HEK293 (cell line): Measurements from ENCODE around the gene CHRM4.

Source experiments
- CTCF ChIA-PET: fragments of 350-600 bp; formaldehyde crosslinking; extraction: SDS; loops from one replicate; lab custom pipeline; 2021; ENCODE audit warnings: antibody characterized with exemption; lab: Yijun Ruan, JAX
- POLR2A ChIA-PET: fragments of 300-600 bp; formaldehyde crosslinking; extraction: SDS; loops from one replicate; lab custom pipeline; 2020; ENCODE audit warnings: antibody characterized with exemption, inconsistent platforms; lab: Yijun Ruan, JAX
- H3K27ac ChIP-seq: fragments of 200-500 bp; sonication (Bioruptor generic); 2 replicates; pipeline ENCODE4 v1.5.1; 2014; ENCODE audit warnings: low read depth, low read length, control low read depth, inconsistent platforms; ENCODE audit errors: extremely low read depth
- H3K36me3 ChIP-seq, 2 experiments: fragments of 200-500 bp in 1 of 2; sonication (Bioruptor generic) in 1 of 2; 1 replicate in 1 of 2; 2 replicates in 1 of 2; pipeline ENCODE4 v1.5.1; 2014 to 2017; ENCODE audit warnings: inconsistent platforms in 2 of 2, low read length in 2 of 2; ENCODE audit not compliant: control insufficient read depth in 2 of 2, insufficient read depth in 1 of 2
- H3K4me1 ChIP-seq: fragments of 200-500 bp; sonication (Bioruptor generic); 2 replicates; pipeline ENCODE4 v1.5.1; 2014; ENCODE audit warnings: mild to moderate bottlenecking, low read length, inconsistent platforms; ENCODE audit not compliant: control insufficient read depth, insufficient read depth
- H3K4me3 ChIP-seq: 2 replicates; pipeline ENCODE4 v1.5.1; 2011; ENCODE audit warnings: low read depth, mild to moderate bottlenecking, control low read depth, low read length, moderate library complexity
- H3K9me3 ChIP-seq: fragments of 200-500 bp; sonication (Bioruptor generic); 2 replicates; pipeline ENCODE4 v1.5.1; 2014; ENCODE audit warnings: low read depth, low read length, inconsistent platforms; ENCODE audit not compliant: control insufficient read depth, insufficient read depth
- BCL11A ChIP-seq: fragments of 450-650 bp; formaldehyde crosslinking; IDR thresholded peaks from 2 replicates; pipeline ENCODE4 v1.5.1; 2016; ENCODE audit warnings: low read depth, missing biosample characterization, missing genetic modification characterization
- FEZF1 ChIP-seq: fragments of 450-650 bp; formaldehyde crosslinking; IDR thresholded peaks from 2 replicates; pipeline ENCODE4 v1.5.1; 2016; ENCODE audit warnings: missing biosample characterization, missing genetic modification characterization
- GLIS1 ChIP-seq: fragments of 450-650 bp; formaldehyde crosslinking; IDR thresholded peaks from 2 replicates; pipeline ENCODE4 v1.5.1; 2016; ENCODE audit warnings: missing biosample characterization, missing genetic modification characterization
- KLF17 ChIP-seq: fragments of 450-650 bp; formaldehyde crosslinking; IDR thresholded peaks from 2 replicates; pipeline ENCODE4 v1.5.1; 2016; ENCODE audit warnings: missing biosample characterization, missing genetic modification characterization
- KLF8 ChIP-seq: fragments of 450-650 bp; formaldehyde crosslinking; IDR thresholded peaks from 2 replicates; pipeline ENCODE4 v1.5.1; 2016; ENCODE audit warnings: missing biosample characterization, missing genetic modification characterization
- OSR2 ChIP-seq: fragments of 450-650 bp; formaldehyde crosslinking; IDR thresholded peaks from 2 replicates; pipeline ENCODE4 v1.5.1; 2016; ENCODE audit warnings: missing biosample characterization, missing genetic modification characterization
- PATZ1 ChIP-seq: fragments of 450-650 bp; formaldehyde crosslinking; IDR thresholded peaks from 2 replicates; pipeline ENCODE4 v1.5.1; 2016; ENCODE audit warnings: missing biosample characterization, missing genetic modification characterization
- PRDM10 ChIP-seq: fragments of 450-650 bp; formaldehyde crosslinking; IDR thresholded peaks from 2 replicates; pipeline ENCODE4 v1.5.1; 2016; ENCODE audit warnings: missing biosample characterization, missing genetic modification characterization
- WT1 ChIP-seq: fragments of 450-650 bp; formaldehyde crosslinking; IDR thresholded peaks from 2 replicates; pipeline ENCODE4 v1.5.1; 2016; ENCODE audit warnings: missing biosample characterization, missing genetic modification characterization
- ZBTB21 ChIP-seq: fragments of 450-650 bp; formaldehyde crosslinking; IDR thresholded peaks from 2 replicates; pipeline ENCODE4 v1.5.1; 2017; ENCODE audit warnings: missing biosample characterization, missing genetic modification characterization
- ZBTB7A ChIP-seq: fragments of 450-650 bp; formaldehyde crosslinking; IDR thresholded peaks from 2 replicates; pipeline ENCODE4 v1.5.1; 2016; ENCODE audit warnings: low read depth, missing biosample characterization, missing genetic modification characterization
- ZBTB8A ChIP-seq: fragments of 450-650 bp; formaldehyde crosslinking; IDR thresholded peaks from 2 replicates; pipeline ENCODE4 v1.5.1; 2016; ENCODE audit warnings: missing biosample characterization, missing genetic modification characterization
- ZNF280C ChIP-seq: fragments of 450-650 bp; formaldehyde crosslinking; IDR thresholded peaks from 2 replicates; pipeline ENCODE4 v1.5.1; 2016; ENCODE audit warnings: missing biosample characterization, missing genetic modification characterization
- ZNF398 ChIP-seq: fragments of 450-650 bp; formaldehyde crosslinking; IDR thresholded peaks from 2 replicates; pipeline ENCODE4 v1.5.1; 2017; ENCODE audit warnings: missing biosample characterization, missing genetic modification characterization
- ZNF423 ChIP-seq: fragments of 450-650 bp; formaldehyde crosslinking; IDR thresholded peaks from 2 replicates; pipeline ENCODE4 v1.5.1; 2016; ENCODE audit warnings: missing biosample characterization, missing genetic modification characterization
- ZNF449 ChIP-seq: fragments of 450-650 bp; formaldehyde crosslinking; IDR thresholded peaks from 2 replicates; pipeline ENCODE4 v1.5.1; 2017; ENCODE audit warnings: missing biosample characterization, mild to moderate bottlenecking, missing genetic modification characterization, moderate library complexity
- ZNF513 ChIP-seq: fragments of 450-650 bp; IDR thresholded peaks from 2 replicates; pipeline ENCODE4 v1.5.1; 2018; ENCODE audit warnings: missing biosample characterization, missing genetic modification characterization
- ZNF529 ChIP-seq: fragments of 450-650 bp; formaldehyde crosslinking; IDR thresholded peaks from 2 replicates; pipeline ENCODE4 v1.5.1; 2017; ENCODE audit warnings: missing genetic modification characterization, missing biosample characterization; ENCODE audit not compliant: insufficient replicate concordance
- ZNF549 ChIP-seq: fragments of 450-650 bp; IDR thresholded peaks from 2 replicates; pipeline ENCODE4 v1.5.1; 2018; ENCODE audit warnings: missing biosample characterization, missing genetic modification characterization, mild to moderate bottlenecking, inconsistent platforms, moderate library complexity
- ZNF600 ChIP-seq: fragments of 450-650 bp; formaldehyde crosslinking; IDR thresholded peaks from 2 replicates; pipeline ENCODE4 v1.5.1; 2016; ENCODE audit warnings: missing biosample characterization, missing genetic modification characterization
- ZNF660 ChIP-seq: fragments of 450-650 bp; IDR thresholded peaks from 2 replicates; pipeline ENCODE4 v1.5.1; 2018; ENCODE audit warnings: missing biosample characterization, mild to moderate bottlenecking, missing genetic modification characterization
- ZNF76 ChIP-seq: fragments of 450-650 bp; formaldehyde crosslinking; IDR thresholded peaks from 2 replicates; pipeline ENCODE4; 2016; ENCODE audit warnings: low read depth, missing biosample characterization, missing genetic modification characterization, borderline replicate concordance

Gene CHRM4

GRCh38 chr11:46381819-46382645 is 9.5 kb downstream of the CHRM4 start:
- H3K4me3 ChIP-seq: peak overlapping the region; percentile 44
- no peaks in the 10 kb centered on the region for H3K9me3 ChIP-seq
- POLR2A ChIA-PET: no interaction called here
- CTCF ChIA-PET: interaction anchor here (0.7 to 1.7 kb wide), 5 partner anchors 11 to 508 kb away, joined by 3 to 13 read pairs (median 3); no protein-coding TSS in a partner anchor
- H3K4me1 ChIP-seq: no peaks in the 10 kb centered on the region
- H3K27ac ChIP-seq: peak overlapping the region; percentile 43; the same call in 1 of the 2 replicates
- peaks cover 0 to 31% of the 10 kb centered on the region in 2 experiments; a peak in 1 of 3 replicates for H3K36me3 ChIP-seq
- TF ChIP-seq ZNF529 (tag by site-specific recombination) (no peak), ZNF280C (tag by site-specific recombination) (no peak), FEZF1 (tag by site-specific recombination) (no peak), KLF8 (tag by site-specific recombination) (peak; percentile 41; the same call in 1 of the 2 replicates), ZBTB7A (tag by site-specific recombination) (no peak), GLIS1 (tag by site-specific recombination) (peak; percentile 48), KLF17 (0 out of 2 replicates have a peak, but pooled peaks have one; percentile 52), PATZ1 (tag by site-specific recombination) (peak; percentile 83), OSR2 (no peak), ZBTB8A (tag by site-specific recombination) (peak; percentile 48; the same call in 1 of the 2 replicates), PRDM10 (tag by site-specific recombination) (0 out of 2 replicates have a peak, but pooled peaks have one; percentile 25), ZNF423 (tag by site-specific recombination) (0 out of 2 replicates have a peak, but pooled peaks have one; percentile 34), ZNF449 (tag by site-specific recombination) (no peak), ZNF549 (tag by site-specific recombination) (no peak), ZNF398 (peak; percentile 38; the same call in 1 of the 2 replicates), WT1 (tag by site-specific recombination) (peak; percentile 33; the same call in 1 of the 2 replicates), ZNF513 (peak; percentile 40; the same call in 1 of the 2 replicates), ZBTB21 (tag by site-specific recombination) (no peak), ZNF600 (no peak), ZNF660 (tag by site-specific recombination) (no peak), BCL11A (tag by site-specific recombination) (no peak), ZNF76 (tag by site-specific recombination) (no peak)
